Activated CD8-positive, alpha-beta memory T cell treated with anti-CD3 and anti-CD28 coated beads, Interleukin-2, amount 10 ng/mL, durations not matched to agents 7 days and 5 days (primary cell): ENCODE results near the gene HEPHL1. TPM values are rescaled to one million over a fixed set of nuclear protein-coding genes. Genes with fewer than 3 reads are reported as not detected.
"Not testable (repeated sequence)": the region's sequence is repeated elsewhere in the genome, so short reads cannot be mapped to it uniquely, and the experiment has no call there.

Experiments used
- ATAC-seq: fragments of 150-1000 bp; cut with Tn5 transposase; one replicate; pipeline ENCODE4 v1.10.0; 2021; ENCODE audit warnings: moderate library complexity
- CTCF ChIA-PET: fragments of 350-600 bp; sonication (Branson Sonifier 250); formaldehyde crosslinking; loops from one replicate; lab custom pipeline; 2021; ENCODE audit warnings: antibody characterized with exemption; lab: Charles Lee
- DNase-seq: peaks from one replicate; pipeline ENCODE4 v3.0.0-alpha.2; 2020
- H3K27ac Mint-ChIP-seq: one replicate; pipeline ENCODE4 v1.8.0; 2021; ENCODE audit warnings: mild to moderate bottlenecking, mixed read lengths
- H3K27me3 Mint-ChIP-seq: one replicate; pipeline ENCODE4 v1.8.0; 2021; ENCODE audit warnings: mixed read lengths
- H3K36me3 Mint-ChIP-seq: one replicate; pipeline ENCODE4 v1.8.0; 2021; ENCODE audit warnings: mild to moderate bottlenecking, mixed read lengths
- H3K4me1 Mint-ChIP-seq: one replicate; pipeline ENCODE4 v1.8.0; 2021; ENCODE audit warnings: mixed read lengths
- H3K4me3 Mint-ChIP-seq: one replicate; pipeline ENCODE4 v1.8.0; 2021; ENCODE audit warnings: mild to moderate bottlenecking, moderate library complexity, mixed read lengths
- H3K9me3 Mint-ChIP-seq: one replicate; pipeline ENCODE4 v1.8.0; 2022; ENCODE audit warnings: low read depth, mixed read lengths
- total RNA-seq, 2 experiments: library from RNA; stranded (reverse); gene quantifications; one replicate each; pipeline ENCODE4 v1.2.3, GENCODE V29; 2021

Gene HEPHL1
- total RNA-seq, 2 experiments from 2014 or later = not detected

- Mint-ChIP-seq H3K27me3 (peaks cover 33% of the 10 kb centered on the region), H3K27ac (no peak overlapping the region), H3K36me3 (no peaks in the 10 kb centered on the region), H3K9me3 (no peaks in the 10 kb centered on the region), H3K4me1 (no peaks in the 10 kb centered on the region), H3K4me3 (no peak overlapping the region)
- CTCF ChIA-PET = no interaction called here
- ATAC-seq (no peak), DNase-seq (no peak)
These were observed 91.2 kb downstream of the HEPHL1 start for GRCh38 chr11:94112206-94112953.

- Mint-ChIP-seq H3K36me3 (no peaks in the 10 kb centered on the region), H3K9me3 (no peaks in the 10 kb centered on the region), H3K4me3 (no peak overlapping the region), H3K4me1 (no peaks in the 10 kb centered on the region), H3K27ac (no peak overlapping the region), H3K27me3 (peaks cover 17% of the 10 kb centered on the region)
- ATAC-seq = no peak
- CTCF ChIA-PET = no interaction called here
- DNase-seq = no peak
These were observed 96.0 kb downstream of the HEPHL1 start for GRCh38 chr11:94117197-94117574.

- Mint-ChIP-seq H3K4me3 (no peak overlapping the region), H3K27ac (no peak overlapping the region), H3K9me3 (no peaks in the 10 kb centered on the region), H3K4me1 (no peaks in the 10 kb centered on the region), H3K27me3 (peaks cover 17% of the 10 kb centered on the region), H3K36me3 (no peaks in the 10 kb centered on the region)
- CTCF ChIA-PET = no interaction called here
- no peak for DNase-seq
- no peak for ATAC-seq
These were observed 96.7 kb downstream of the HEPHL1 start for GRCh38 chr11:94117871-94118270.

- H3K27ac Mint-ChIP-seq, H3K4me3 Mint-ChIP-seq, H3K27me3 Mint-ChIP-seq, DNase-seq, ATAC-seq, CTCF ChIA-PET, H3K9me3 Mint-ChIP-seq, H3K36me3 Mint-ChIP-seq, H3K4me1 Mint-ChIP-seq: not testable (repeated sequence)
These were observed 98.5 kb downstream of the HEPHL1 start for GRCh38 chr11:94119676-94120075.

- H3K27ac Mint-ChIP-seq, H3K4me1 Mint-ChIP-seq, H3K27me3 Mint-ChIP-seq, H3K36me3 Mint-ChIP-seq, H3K9me3 Mint-ChIP-seq, CTCF ChIA-PET, DNase-seq, H3K4me3 Mint-ChIP-seq, ATAC-seq: not testable (repeated sequence)
These were observed 99.4 kb downstream of the HEPHL1 start for GRCh38 chr11:94120516-94120915.

GRCh38 chr11:94120946-94121345, 99.8 kb downstream of the HEPHL1 start:
- H3K27ac Mint-ChIP-seq = no peak overlapping the region
- no peaks in the 10 kb centered on the region for H3K9me3 Mint-ChIP-seq
- CTCF ChIA-PET = no interaction called here
- no peak overlapping the region for H3K4me3 Mint-ChIP-seq
- ATAC-seq (no peak), DNase-seq (no peak)
- peaks cover 5% of the 10 kb centered on the region for H3K27me3 Mint-ChIP-seq
- no peaks in the 10 kb centered on the region for H3K4me1 Mint-ChIP-seq
- no peaks in the 10 kb centered on the region for H3K36me3 Mint-ChIP-seq

- H3K27ac Mint-ChIP-seq = no peak overlapping the region
- no peak overlapping the region for H3K4me3 Mint-ChIP-seq
- H3K36me3 Mint-ChIP-seq = no peaks in the 10 kb centered on the region
- no peak for DNase-seq
- CTCF ChIA-PET = no interaction called here
- peaks cover 15% of the 10 kb centered on the region for H3K4me1 Mint-ChIP-seq
- ATAC-seq = no peak
- no peaks in the 10 kb centered on the region for H3K27me3 Mint-ChIP-seq
- no peaks in the 10 kb centered on the region for H3K9me3 Mint-ChIP-seq
These were observed 104.4 kb downstream of the HEPHL1 start for GRCh38 chr11:94125407-94126115.

- H3K4me3 Mint-ChIP-seq = no peak overlapping the region
- CTCF ChIA-PET = interaction anchor here (0.6 to 1.6 kb wide), 2 partner anchors 10 to 387 kb away, joined by 3 to 5 read pairs; no protein-coding TSS in a partner anchor
- H3K27ac Mint-ChIP-seq = peak overlapping the region; percentile 86
- H3K36me3 Mint-ChIP-seq = no peaks in the 10 kb centered on the region
- DNase-seq = no peak
- H3K9me3 Mint-ChIP-seq = no peaks in the 10 kb centered on the region
- no peaks in the 10 kb centered on the region for H3K27me3 Mint-ChIP-seq
- peaks cover 15% of the 10 kb centered on the region for H3K4me1 Mint-ChIP-seq
- no peak for ATAC-seq
These were observed 106.5 kb downstream of the HEPHL1 start for GRCh38 chr11:94127638-94128037.

- CTCF ChIA-PET = interaction anchor here (0.9 to 1.6 kb wide), 3 partner anchors 9 to 940 kb away, joined by 3 to 5 read pairs (median 4); no protein-coding TSS in a partner anchor
- H3K4me3 Mint-ChIP-seq = no peak overlapping the region
These were observed 107.2 kb downstream of the HEPHL1 start for GRCh38 chr11:94128291-94128745.

GRCh38 chr11:94128746-94129511, 107.8 kb downstream of the HEPHL1 start, which contains the start of gene PANX1:
Gene PANX1 (plus strand): TSS chr11:94128841. CDS start chr11:94129313, 472 bp downstream.
- peak; percentile 79 for DNase-seq
- Mint-ChIP-seq H3K4me1 (peaks cover 24% of the 10 kb centered on the region), H3K27me3 (no peaks in the 10 kb centered on the region), H3K36me3 (no peaks in the 10 kb centered on the region), H3K9me3 (no peaks in the 10 kb centered on the region), H3K27ac (peak within 1 kb of the TSS; percentile 86), H3K4me3 (no peak within 1 kb of the TSS)
- CTCF ChIA-PET = interaction anchor here (0.9 to 1.6 kb wide), 3 partner anchors 9 to 939 kb away, joined by 3 to 5 read pairs (median 4); no protein-coding TSS in a partner anchor
- ATAC-seq = peak; percentile 85

More at GRCh38 chr11:94128291-94128745, 107.2 kb downstream of the HEPHL1 start:
- Mint-ChIP-seq H3K27ac (peak overlapping the region; percentile 86), H3K36me3 (no peaks in the 10 kb centered on the region), H3K9me3 (no peaks in the 10 kb centered on the region), H3K4me1 (peaks cover 19% of the 10 kb centered on the region), H3K27me3 (no peaks in the 10 kb centered on the region)
- ATAC-seq (peak; percentile 42), DNase-seq (peak; percentile 60)

- peaks cover 28% of the 10 kb centered on the region for H3K4me1 Mint-ChIP-seq
- H3K36me3 Mint-ChIP-seq = no peaks in the 10 kb centered on the region
- H3K27me3 Mint-ChIP-seq = no peaks in the 10 kb centered on the region
- H3K9me3 Mint-ChIP-seq = no peaks in the 10 kb centered on the region
- CTCF ChIA-PET = interaction anchor here (0.9 to 1.6 kb wide), 2 partner anchors 8 to 54 kb away, joined by 4 to 5 read pairs; no protein-coding TSS in a partner anchor
- peak; percentile 47 for DNase-seq
- H3K4me3 Mint-ChIP-seq = no peak overlapping the region
- H3K27ac Mint-ChIP-seq = no peak overlapping the region
- peak; percentile 45 for ATAC-seq
These were observed 108.6 kb downstream of the HEPHL1 start for GRCh38 chr11:94129512-94130297.

GRCh38 chr11:94130298-94131046, 109.3 kb downstream of the HEPHL1 start:
- H3K4me3 Mint-ChIP-seq = no peak overlapping the region
- CTCF ChIA-PET = no interaction called here
- H3K27ac Mint-ChIP-seq = no peak overlapping the region
- peaks cover 35% of the 10 kb centered on the region for H3K4me1 Mint-ChIP-seq
- H3K27me3 Mint-ChIP-seq = no peaks in the 10 kb centered on the region
- H3K9me3 Mint-ChIP-seq = no peaks in the 10 kb centered on the region
- ATAC-seq (no peak), DNase-seq (no peak)
- H3K36me3 Mint-ChIP-seq = no peaks in the 10 kb centered on the region
